K562 (cell line): ENCODE measurements around the gene AP1B1. TPM values are rescaled to one million over a fixed set of nuclear protein-coding genes. Genes with fewer than 3 reads are reported as not detected.

Experiments used
- ATAC-seq: fragments of 200-7000 bp; cut with Tn5 transposase; 3 replicates; pipeline ENCODE4 v1.9.1; 2020; ENCODE audit warnings: moderate library complexity
- BruUV-seq: library from RNA; stranded (reverse); fragments of 400-500 nt; replicated peaks from 2 replicates; lab custom pipeline; 2021; lab: Mats Ljungman, UMichigan
- CTCF ChIA-PET: fragments of 300-600 bp; formaldehyde crosslinking; extraction: SDS; loops from one replicate; lab custom pipeline; 2021; ENCODE audit warnings: low intra/inter-chr PET ratio; lab: Yijun Ruan, JAX
- POLR2A ChIA-PET: fragments of 300-600, 350-650 bp; sonication (Branson Sonifier 250); formaldehyde crosslinking; extraction: SDS; loops from one replicate; lab custom pipeline; 2021; ENCODE audit warnings: antibody characterized with exemption, inconsistent platforms; lab: Yijun Ruan, JAX
- DNase-seq, 4 experiments: peaks; one replicate each; pipeline versions ENCODE4 v3.0.0 to v3.0.0-alpha.2; 2011 to 2018; ENCODE audit warnings: low spot score in 3 of 4, mixed read lengths in 3 of 4; ENCODE audit errors: extremely low read depth in 1 of 4
- FAIRE-seq: peaks from 2 replicates; lab custom pipeline; 2011; peaks lifted over from hg19 to GRCh38; lab: Jason Lieb, UNC
- H2AFZ ChIP-seq: 2 replicates; pipeline ENCODE4 v1.6.0; 2011; ENCODE audit warnings: low read depth, low read length, control low read depth, inconsistent platforms
- H3K27ac ChIP-seq: fragments of 200-600 bp; 3 replicates; pipeline ENCODE4 v1.8.0; 2011; ENCODE audit warnings: low read depth, mild to moderate bottlenecking, control low read depth, inconsistent platforms, low read length, moderate library complexity, mixed read lengths; ENCODE audit errors: extremely low read depth
- H3K27me3 ChIP-seq, 2 experiments: fragments of 300-600 bp in 1 of 2; 2 replicates in 1 of 2; 3 replicates in 1 of 2; pipeline versions ENCODE4 v1.6.0 to v1.8.0; 2011; ENCODE audit warnings: inconsistent platforms in 2 of 2, low read length in 2 of 2, mild to moderate bottlenecking in 1 of 2, mixed read lengths in 1 of 2, moderate library complexity in 1 of 2; ENCODE audit not compliant: control insufficient read depth in 2 of 2, insufficient read depth in 2 of 2
- H3K36me3 ChIP-seq: fragments of 300-600 bp; 3 replicates; pipeline ENCODE4 v1.8.0; 2011; ENCODE audit warnings: mild to moderate bottlenecking, low read length, inconsistent platforms; ENCODE audit not compliant: control insufficient read depth, insufficient read depth
- H3K4me1 ChIP-seq, 2 experiments: fragments of 200-600 bp in 1 of 2; replicated peaks in 1 of 2; 2 replicates in 1 of 2; 3 replicates in 1 of 2; pipeline versions ENCODE4 v1.5.1 to v1.8.0; 2011; ENCODE audit warnings: inconsistent platforms in 2 of 2, low read length in 2 of 2, mild to moderate bottlenecking in 1 of 2, mixed read lengths in 1 of 2, moderate library complexity in 1 of 2; ENCODE audit not compliant: control insufficient read depth in 2 of 2, insufficient read depth in 2 of 2
- H3K4me2 ChIP-seq: 2 replicates; pipeline ENCODE4 v1.6.1; 2011; ENCODE audit warnings: low read length, control low read depth, inconsistent platforms, mixed read lengths; ENCODE audit not compliant: insufficient read depth
- H3K4me3 ChIP-seq: fragments of 200-600 bp; sonication (generic), shearing (Covaris generic); 2 replicates; pipeline ENCODE4 v1.5.1; 2016; ENCODE audit warnings: control low read depth, inconsistent platforms
- H3K79me2 ChIP-seq: fragments of 200-600 bp; 3 replicates; pipeline ENCODE4 v1.8.0; 2011; ENCODE audit warnings: low read length, inconsistent platforms; ENCODE audit not compliant: control insufficient read depth, insufficient read depth
- H3K9ac ChIP-seq, 2 experiments: 2 replicates each; pipeline versions ENCODE4 v1.6.0 to v1.6.1; 2011; ENCODE audit warnings: low read depth in 2 of 2, low read length in 2 of 2, control low read depth in 1 of 2, inconsistent platforms in 1 of 2, mild to moderate bottlenecking in 1 of 2, mixed read lengths in 1 of 2; ENCODE audit not compliant: insufficient read depth in 1 of 2
- H3K9me1 ChIP-seq: one replicate; pipeline ENCODE4 v1.6.0; 2011; ENCODE audit warnings: inconsistent platforms, mild to moderate bottlenecking, low read length, moderate library complexity; ENCODE audit not compliant: control insufficient read depth, insufficient read depth
- H3K9me3 ChIP-seq: replicated peaks from 2 replicates; pipeline ENCODE4 v1.5.1; 2011; ENCODE audit warnings: low read depth, low read length, inconsistent platforms; ENCODE audit not compliant: control insufficient read depth, insufficient read depth
- H4K20me1 ChIP-seq: replicated peaks from 2 replicates; pipeline ENCODE4 v1.6.1; 2011; ENCODE audit warnings: low read length, inconsistent platforms, mixed read lengths; ENCODE audit not compliant: control insufficient read depth, insufficient read depth
- CAMTA2 ChIP-seq: fragments of 250-450 bp; sonication (Bioruptor Pico); conservative IDR thresholded peaks from 2 replicates; pipeline ENCODE4 v1.5.1; 2022
- CCNT2 ChIP-seq: IDR thresholded peaks from 2 replicates; pipeline ENCODE4 v1.6.1; 2011; ENCODE audit warnings: borderline replicate concordance, low read depth, mild to moderate bottlenecking, moderate library complexity, mixed read lengths, low read length; ENCODE audit not compliant: insufficient read length; ENCODE audit errors: extremely low read depth
- DACH1 ChIP-seq: fragments of 450-650 bp; IDR thresholded peaks from 2 replicates; pipeline ENCODE4 v1.6.1; 2018; ENCODE audit not compliant: partially characterized antibody
- ELF1 ChIP-seq: fragments of 200-800 bp; sonication (Bioruptor generic); IDR thresholded peaks from 2 replicates; pipeline ENCODE4 v1.6.1; 2016; ENCODE audit warnings: missing genetic modification characterization, missing compliant biosample characterization
- ESRRB ChIP-seq: fragments of 250-450 bp; sonication (Bioruptor Pico); IDR thresholded peaks from 2 replicates; pipeline ENCODE4 v1.5.0; 2020; ENCODE audit warnings: mild to moderate bottlenecking, moderate library complexity, borderline replicate concordance
- IFI16 ChIP-seq: fragments of 250-450 bp; sonication (Bioruptor Pico); IDR thresholded peaks from 2 replicates; pipeline ENCODE4 v2.1.2; 2022; ENCODE audit warnings: mild to moderate bottlenecking, inconsistent platforms
- KDM1A ChIP-seq, 2 experiments: fragments of 450-650 bp; IDR thresholded peaks; 2 replicates each; pipeline ENCODE4 v1.6.1; 2016; ENCODE audit warnings: mild to moderate bottlenecking in 2 of 2
- KLF13 ChIP-seq: fragments of 450-650 bp; IDR thresholded peaks from 2 replicates; pipeline ENCODE4 v1.6.1; 2016; ENCODE audit warnings: missing genetic modification characterization, low read depth, mild to moderate bottlenecking, missing compliant biosample characterization, moderate library complexity, borderline replicate concordance
- LCOR ChIP-seq: sonication (generic); formaldehyde crosslinking; IDR thresholded peaks from 2 replicates; pipeline ENCODE4 v1.8.0; 2022; ENCODE audit warnings: mild to moderate bottlenecking, missing genetic modification reagents
- NEUROD1 ChIP-seq: fragments of 150-350 bp; IDR thresholded peaks from 2 replicates; pipeline ENCODE4 v1.6.1; 2014; ENCODE audit warnings: borderline replicate concordance, low read length, low read depth; ENCODE audit not compliant: partially characterized antibody
- NR4A1 ChIP-seq, 2 experiments: fragments of 250-450 bp in 1 of 2; fragments of 450-650 bp in 1 of 2; sonication (Bioruptor Pico) in 1 of 2; IDR thresholded peaks; 2 replicates each; pipeline versions ENCODE4 v1.4.0 to v1.6.1; 2016 to 2020; ENCODE audit warnings: mild to moderate bottlenecking in 2 of 2, missing compliant biosample characterization in 1 of 2, missing genetic modification characterization in 1 of 2, moderate library complexity in 1 of 2
- PHB ChIP-seq: fragments of 250-450 bp; sonication (Bioruptor Pico); IDR thresholded peaks from 2 replicates; pipeline ENCODE4 v1.5.0; 2021
- POLR2G ChIP-seq: fragments of 200-400 bp; formaldehyde crosslinking; IDR thresholded peaks from 2 replicates; pipeline ENCODE4 v1.6.1; 2017; ENCODE audit warnings: low read depth, mild to moderate bottlenecking, antibody characterized with exemption, low read length, moderate library complexity
- RBFOX2 ChIP-seq: fragments of 200-400 bp; formaldehyde crosslinking; IDR thresholded peaks from 2 replicates; pipeline ENCODE4 v1.6.1; 2017; ENCODE audit warnings: low read depth, mild to moderate bottlenecking, low read length, moderate library complexity
- RBM25 ChIP-seq: fragments of 200-400 bp; formaldehyde crosslinking; IDR thresholded peaks from 2 replicates; pipeline ENCODE4 v1.6.1; 2018; ENCODE audit warnings: low read length, low read depth, moderate library complexity; ENCODE audit not compliant: severe bottlenecking
- SMARCE1 ChIP-seq: fragments of 450-650 bp; IDR thresholded peaks from 2 replicates; pipeline ENCODE4 v1.7.1; 2016; ENCODE audit warnings: mild to moderate bottlenecking
- TAF1 ChIP-seq: IDR thresholded peaks from 2 replicates; pipeline ENCODE4 v1.6.1; 2011; ENCODE audit warnings: mild to moderate bottlenecking, low read length, moderate library complexity; ENCODE audit not compliant: insufficient read depth, control insufficient read depth, severe bottlenecking; ENCODE audit errors: extremely low read depth
- TCF3 ChIP-seq: sonication (generic); formaldehyde crosslinking; IDR thresholded peaks from 2 replicates; pipeline ENCODE4 v1.4.0; 2020; ENCODE audit warnings: mild to moderate bottlenecking, missing genetic modification reagents
- ZNF124 ChIP-seq: sonication (generic); formaldehyde crosslinking; IDR thresholded peaks from 2 replicates; pipeline ENCODE4 v1.8.1; 2022; ENCODE audit warnings: missing genetic modification reagents
- ZNF146 ChIP-seq: IDR thresholded peaks from one replicate; pipeline ENCODE4 v1.6.1; 2018; ENCODE audit warnings: missing compliant biosample characterization; ENCODE audit not compliant: unreplicated experiment
- WGBS: fragments of 100-300 bp; shearing (Covaris generic); methylation state at CpG from one replicate; pipeline ENCODE4 v1.1.6; 2016; ENCODE audit warnings: low coverage, mixed read lengths; ENCODE audit not compliant: insufficient coverage; ENCODE audit errors: missing lambda C conversion rate; 5-methylcytosine and 5-hydroxymethylcytosine counted together
- in situ Hi-C: fragments of 300-500 bp; cut with MboI; formaldehyde crosslinking; loops from 4 replicates; pipeline ENCODE4 v1.15.0; 2018; ENCODE audit warnings: inconsistent platforms, mixed read lengths
- intact Hi-C: fragments of 100-400 bp; cut with micrococcal nuclease; formaldehyde crosslinking; loops from 2 replicates; pipeline ENCODE4 v1.14.2; 2022
- polyA plus RNA-seq, 8 experiments: library from polyadenylated mRNA; depleted of rRNA in 4 of 8; stranded (reverse) in 5 of 8; unstranded in 3 of 8; fragments of >200 nt; fragmentation: Nextera tagmentation in 2 of 8; fragmentation: Illumina TruSeq in 1 of 8; extraction: Ambion mirVana in 2 of 8; extraction: Trizol in 1 of 8; gene quantifications; 2 replicates each; pipeline versions ENCODE4 v1.2.1 to v1.2.3, GENCODE V29; 2011 to 2014; ENCODE audit warnings: inconsistent platforms in 1 of 8, missing spikeins in 1 of 8
- total RNA-seq, 7 experiments: library from RNA; depleted of rRNA in 6 of 7; stranded (reverse); fragments of >200 nt in 6 of 7; fragmentation: Illumina TruSeq in 2 of 7; extraction: Trizol in 2 of 7; gene quantifications; 2 replicates each; pipeline versions ENCODE4 v1.2.1 to v1.2.3, GENCODE V29; 2011 to 2021; ENCODE audit warnings: low replicate concordance in 1 of 7
- TF ChIP-seq, protein P1 (sequence below): sonication (generic); formaldehyde crosslinking; IDR thresholded peaks from 2 replicates; pipeline ENCODE4 v1.8.0; 2022; ENCODE audit warnings: mild to moderate bottlenecking, missing genetic modification reagents, borderline replicate concordance

Gene AP1B1
- total and polyA plus RNA-seq, 9 of the 15 experiments (the other 6 are each of a cell fraction or from before 2014, with no cell fraction given) = 1.2 to 60.9 (median 30.1) TPM

DNA sequence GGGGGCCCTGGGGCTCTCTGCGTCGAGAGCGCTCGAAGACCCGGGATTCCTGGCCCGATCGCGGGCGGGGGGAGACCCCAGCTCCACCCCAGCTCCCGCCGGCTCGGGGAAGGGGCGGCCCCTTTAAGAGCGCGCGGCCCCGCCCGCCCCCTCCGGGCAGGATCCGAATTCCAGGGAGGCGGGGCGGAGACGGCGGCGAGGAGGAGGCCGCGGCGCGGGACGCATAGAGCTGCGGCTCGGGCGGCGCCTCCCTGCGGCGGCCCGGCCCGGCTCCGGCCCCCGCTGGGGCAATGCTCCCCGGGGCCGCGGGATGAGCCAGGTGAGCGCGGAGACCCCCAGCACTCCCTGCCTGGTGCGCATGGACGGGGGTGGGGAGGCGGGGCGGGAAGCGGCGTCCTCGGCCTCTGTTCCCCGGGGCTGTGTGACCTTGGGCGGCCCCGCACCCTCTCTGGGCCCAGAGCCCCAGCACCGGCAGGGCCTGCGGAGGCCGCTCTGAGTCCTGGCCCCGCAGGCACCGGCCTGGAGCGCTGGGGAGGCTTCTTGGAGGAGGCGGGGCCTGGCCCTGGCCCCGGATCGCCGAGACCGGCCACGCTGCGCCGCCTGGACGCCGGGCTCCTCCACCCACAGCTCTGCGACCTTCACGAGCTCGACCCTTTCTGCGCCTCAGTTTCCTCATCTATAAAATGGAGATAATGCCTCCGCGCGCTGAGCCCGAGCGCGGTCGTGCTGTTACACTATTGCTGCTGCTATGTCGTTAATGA lies 81.4 kb downstream of the AP1B1 start:
- peaks cover 8% of the 10 kb centered on the region; the same call in 1 of the 3 replicates for H3K36me3 ChIP-seq
- H3K27ac ChIP-seq = peak overlapping the region; percentile 94
- WGBS = under 1% methylated on average over 31 of the region's 83 CpGs
- H3K4me1 ChIP-seq = peaks cover 21 to 94% of the 10 kb centered on the region in 2 experiments
- peak overlapping the region; percentile 77 to 95 for H3K9ac ChIP-seq
- H3K27me3 ChIP-seq = no peaks in the 10 kb centered on the region
- BruUV-seq = no TSS peak
- no peaks in the 10 kb centered on the region for H4K20me1 ChIP-seq
- peak overlapping the region; percentile 98 for H2AFZ ChIP-seq
- in situ Hi-C loops (no loop called here), intact Hi-C loops (no loop called here)
- FAIRE-seq = no peak
- peak; percentile 80 for ATAC-seq
- peak overlapping the region; percentile 81 for H3K4me2 ChIP-seq
- peaks cover 18% of the 10 kb centered on the region for H3K79me2 ChIP-seq
- no peaks in the 10 kb centered on the region for H3K9me1 ChIP-seq
- H3K9me3 ChIP-seq = no peaks in the 10 kb centered on the region
- peak; percentile 81 to 84 (median 82) for DNase-seq
- peak overlapping the region; percentile 81 for H3K4me3 ChIP-seq
- ChIA-PET CTCF (no interaction called here), POLR2A (interaction anchor here (0.6 to 1.2 kb wide), 7 partner anchors 10 to 755 kb away, joined by 3 to 4 read pairs (median 4); no protein-coding TSS in a partner anchor)
- TF ChIP-seq CCNT2 (peak; percentile 43), TAF1 (peak; percentile 7), ELF1 (tag) (0 out of 2 replicates have a peak, but pooled peaks have one; percentile 10), PHB (CRISPR knock-in tag) (no peak), DACH1 (no peak), KDM1A (IDR thresholded peaks at IDR 0.05) (peak; percentile 78 to 86), ZNF124 (CRISPR knock-in tag) (no peak), ESRRB (CRISPR knock-in tag) (no peak), POLR2G (peak; percentile 76), IFI16 (CRISPR knock-in tag) (no peak), LCOR (CRISPR knock-in tag) (no peak), NEUROD1 (peak; percentile 13), KLF13 (tag) (no peak), NR4A1 (CRISPR knock-in tag; IDR thresholded peaks at IDR 0.05) (no peak), NR4A1 (tag; IDR thresholded peaks at IDR 0.05) (no peak), RBM25 (peak; percentile 100), RBFOX2 (peak; percentile 75), CAMTA2 (CRISPR knock-in tag) (no peak), SMARCE1 (no peak), ZNF146 (CRISPR knock-in tag) (no peak), TCF3 (CRISPR knock-in tag) (0 out of 2 replicates have a peak, but pooled peaks have one; percentile 22)
- TF ChIP-seq, protein P1, sequence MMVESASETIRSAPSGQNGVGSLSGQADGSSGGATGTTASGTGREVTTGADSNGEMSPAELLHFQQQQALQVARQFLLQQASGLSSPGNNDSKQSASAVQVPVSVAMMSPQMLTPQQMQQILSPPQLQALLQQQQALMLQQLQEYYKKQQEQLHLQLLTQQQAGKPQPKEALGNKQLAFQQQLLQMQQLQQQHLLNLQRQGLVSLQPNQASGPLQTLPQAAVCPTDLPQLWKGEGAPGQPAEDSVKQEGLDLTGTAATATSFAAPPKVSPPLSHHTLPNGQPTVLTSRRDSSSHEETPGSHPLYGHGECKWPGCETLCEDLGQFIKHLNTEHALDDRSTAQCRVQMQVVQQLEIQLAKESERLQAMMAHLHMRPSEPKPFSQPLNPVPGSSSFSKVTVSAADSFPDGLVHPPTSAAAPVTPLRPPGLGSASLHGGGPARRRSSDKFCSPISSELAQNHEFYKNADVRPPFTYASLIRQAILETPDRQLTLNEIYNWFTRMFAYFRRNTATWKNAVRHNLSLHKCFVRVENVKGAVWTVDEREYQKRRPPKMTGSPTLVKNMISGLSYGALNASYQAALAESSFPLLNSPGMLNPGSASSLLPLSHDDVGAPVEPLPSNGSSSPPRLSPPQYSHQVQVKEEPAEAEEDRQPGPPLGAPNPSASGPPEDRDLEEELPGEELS (CRISPR knock-in tag) = no peak
